HG03103 (cell line): ENCODE results near the gene CCPG1.

Experiments used
- ATAC-seq: cut with Tn5 transposase; IDR thresholded peaks from one replicate; pipeline ENCODE4 v1.9.1; 2021; ENCODE audit warnings: low read depth; ENCODE audit not compliant: unreplicated experiment

The CCPG1 gene

DNA sequence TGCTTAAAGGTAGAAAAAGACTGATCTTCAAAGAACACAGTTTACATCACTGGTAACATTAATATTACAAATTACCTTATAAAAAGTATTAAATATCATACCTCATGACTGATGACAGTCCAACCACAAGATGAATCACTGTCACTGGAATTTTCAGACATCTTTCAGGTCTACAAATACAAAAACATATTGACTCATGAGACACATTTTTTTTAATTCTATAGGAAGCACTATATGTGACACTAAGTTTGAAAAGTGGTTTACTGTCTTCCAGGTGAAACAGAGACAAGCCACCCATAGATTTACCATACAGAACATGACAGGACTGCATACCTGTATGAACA lies 18.9 kb downstream of the CCPG1 start:
- ATAC-seq, result no peak

DNA sequence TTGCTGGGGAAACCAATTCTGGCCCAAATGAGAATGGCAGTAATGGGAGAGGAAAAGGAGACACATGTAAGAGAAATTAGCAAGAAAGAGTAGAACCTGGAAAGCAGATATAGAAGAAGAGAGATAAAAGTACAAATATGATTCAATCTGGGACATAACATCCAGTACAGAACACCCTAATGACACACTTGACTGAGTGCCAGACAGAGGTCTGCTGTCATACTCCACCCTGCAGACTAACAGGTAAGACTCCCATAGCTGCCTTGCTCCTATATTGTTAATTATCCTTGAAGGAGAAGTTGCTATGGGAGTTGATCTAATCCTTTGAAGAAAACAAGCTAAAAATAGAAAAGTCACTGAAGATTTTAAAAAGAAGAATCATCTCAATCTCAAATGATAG lies 21.1 kb downstream of the CCPG1 start:
- no peak for ATAC-seq

GRCh38 chr15:55383687-55384086 lies 24.5 kb downstream of the CCPG1 start:
- no peak for ATAC-seq

DNA sequence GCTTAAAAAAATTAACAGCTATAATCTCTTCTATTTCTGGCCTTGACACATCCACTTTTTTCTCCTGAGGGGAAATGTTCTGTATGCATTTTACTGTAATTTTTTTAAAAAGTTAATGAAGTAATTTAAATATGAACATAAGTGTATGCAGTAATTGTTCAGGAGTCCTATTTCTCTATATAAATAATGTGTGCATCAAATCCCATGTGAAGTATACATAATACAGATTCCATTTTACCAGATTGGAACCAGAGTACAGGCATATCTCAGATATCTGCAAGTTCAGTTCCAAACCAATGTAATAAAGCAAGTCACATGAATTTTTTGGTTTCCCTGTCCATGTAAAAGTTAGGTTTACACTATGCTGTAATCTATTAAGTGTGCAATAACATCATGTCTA lies 26.6 kb downstream of the CCPG1 start:
- ATAC-seq, result no peak

GRCh38 chr15:55379095-55379494 lies 29.1 kb downstream of the CCPG1 start:
- no peak for ATAC-seq

- peak; percentile 52 for ATAC-seq
Observed at GRCh38 chr15:55372701-55373440, 35.3 kb downstream of the CCPG1 start.

DNA sequence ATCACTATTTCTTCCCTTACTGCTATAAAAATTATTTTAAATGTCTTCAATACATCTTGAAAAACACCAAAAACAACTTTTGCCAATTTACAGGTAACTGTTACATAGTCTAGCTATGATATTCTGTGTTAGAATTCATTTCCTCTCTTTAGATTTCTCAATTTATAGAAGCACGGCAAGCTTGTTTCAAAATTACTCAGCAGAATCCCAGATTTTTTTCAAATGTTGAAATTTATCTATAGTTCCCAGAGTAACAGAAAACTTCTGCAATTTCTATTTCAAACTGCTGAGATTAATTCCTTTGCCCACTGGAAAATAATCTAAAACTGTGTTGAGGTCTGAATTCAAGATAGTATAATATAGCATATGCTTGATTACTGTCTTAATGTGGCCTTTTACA lies 41.2 kb downstream of the CCPG1 start:
- ATAC-seq, result no peak

DNA sequence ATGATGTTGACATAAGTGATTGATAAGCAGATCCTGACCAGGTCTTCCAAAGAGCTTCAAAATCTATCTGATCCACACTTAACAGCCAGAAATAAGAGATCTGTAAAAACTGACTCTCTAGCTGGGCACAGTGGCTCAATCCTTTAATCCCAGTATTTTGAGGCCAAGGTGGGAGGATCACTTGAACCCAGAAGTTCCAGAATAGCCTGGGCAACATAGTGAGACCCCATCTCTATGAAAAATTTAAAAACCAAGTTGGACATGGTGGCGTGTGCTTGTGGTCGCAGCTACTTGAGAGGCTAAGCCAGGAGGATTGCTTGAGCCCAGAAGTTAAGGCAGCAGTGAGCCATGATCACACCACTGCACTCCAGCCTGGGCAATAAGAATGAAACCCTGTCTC lies 45.5 kb downstream of the CCPG1 start:
- ATAC-seq, result no peak

DNA sequence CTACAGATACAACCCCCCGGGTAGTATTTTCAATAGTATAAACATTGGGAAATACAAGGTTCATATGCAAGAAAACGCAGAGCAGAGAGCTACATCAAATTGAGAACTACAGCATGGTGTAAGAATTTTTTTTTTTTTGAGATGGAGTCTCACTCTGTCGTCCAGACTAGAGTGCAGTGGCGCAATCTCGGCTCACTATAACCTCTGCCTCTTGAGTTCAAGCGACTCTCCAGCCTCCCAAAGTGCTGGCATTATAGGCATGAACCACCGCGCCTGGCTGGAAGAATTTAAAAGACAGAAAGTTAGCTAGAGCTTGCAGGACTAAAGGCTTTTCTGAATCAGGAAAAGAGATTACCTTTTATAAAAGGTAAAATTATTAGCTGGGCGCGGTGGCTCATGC lies 47.1 kb downstream of the CCPG1 start:
- ATAC-seq, result no peak

DNA sequence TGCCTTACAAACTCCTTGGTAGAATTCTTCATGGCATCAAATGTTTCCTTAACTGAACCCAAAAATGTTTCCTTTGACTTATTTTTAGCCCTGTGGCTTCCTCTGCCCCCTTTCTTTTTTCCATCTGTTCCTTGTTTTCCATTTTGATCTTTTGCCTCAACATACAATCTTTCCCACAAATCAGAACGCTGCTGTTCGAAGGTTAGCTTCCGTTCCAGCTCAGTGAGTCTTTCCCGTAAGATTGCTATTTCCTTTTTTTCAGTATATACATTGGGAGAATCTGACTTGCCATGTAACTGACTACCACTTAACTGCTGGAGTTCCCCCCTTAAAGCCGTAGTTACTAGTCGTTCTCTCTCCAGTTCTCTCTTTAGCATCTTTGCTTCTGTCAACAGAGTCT lies 47.9 kb downstream of the CCPG1 start:
- no peak for ATAC-seq

- ATAC-seq, result no peak
Observed at GRCh38 chr15:55358471-55358870, 49.7 kb downstream of the CCPG1 start.

- no peak for ATAC-seq
Observed at GRCh38 chr15:55357774-55358173, 50.4 kb downstream of the CCPG1 start.

- ATAC-seq, result no peak
Observed at GRCh38 chr15:55356985-55357585, 51.1 kb downstream of the CCPG1 start.

DNA sequence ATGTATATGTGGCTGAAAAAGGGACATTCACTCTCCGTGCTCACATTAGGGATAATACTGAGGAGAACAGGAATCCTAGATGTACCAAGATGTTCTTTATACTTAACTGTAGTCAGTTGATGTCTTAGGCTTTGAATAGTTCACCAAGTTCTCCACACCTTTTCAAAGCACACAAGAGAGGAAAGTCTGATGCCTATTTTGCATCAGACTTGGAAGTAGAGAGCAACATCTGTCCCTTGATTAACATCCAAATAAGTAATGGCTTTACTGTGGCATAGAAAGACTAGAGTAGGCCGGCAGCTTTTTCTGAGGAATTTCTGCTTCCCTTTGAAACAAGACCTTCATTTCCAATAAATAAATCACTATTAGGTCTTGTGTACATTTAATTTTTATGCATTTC lies 55.1 kb downstream of the CCPG1 start:
- no peak for ATAC-seq

DNA sequence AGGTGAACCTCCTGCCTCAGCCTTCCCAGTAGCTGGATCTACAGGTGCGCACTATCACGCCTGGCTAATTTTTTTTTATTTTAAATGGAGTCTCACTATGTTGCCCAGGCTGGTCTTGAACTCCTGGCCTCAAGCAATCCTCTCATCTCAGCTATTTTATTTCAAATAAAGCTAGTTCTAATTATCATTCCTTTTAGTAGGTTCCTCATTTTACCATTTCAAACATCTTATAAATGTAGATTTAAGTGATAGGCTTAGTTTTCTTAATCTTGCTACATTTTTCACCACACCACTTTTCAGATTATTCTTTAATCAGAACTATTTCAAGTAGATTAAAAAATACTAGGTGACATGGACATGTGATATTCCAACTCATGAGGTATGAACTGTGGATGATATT lies 58.9 kb downstream of the CCPG1 start:
- ATAC-seq, result no peak

- no peak for ATAC-seq
Observed at GRCh38 chr15:55348281-55348778, 59.8 kb downstream of the CCPG1 start.

- ATAC-seq, result no peak
Observed at GRCh38 chr15:55344206-55344605, 64.0 kb downstream of the CCPG1 start.

GRCh38 chr15:55343168-55343567 lies 65.0 kb downstream of the CCPG1 start:
- no peak for ATAC-seq

GRCh38 chr15:55337160-55337559 lies 71.0 kb downstream of the CCPG1 start:
- ATAC-seq, result no peak

- ATAC-seq, result no peak
Observed at GRCh38 chr15:55334997-55335396, 73.2 kb downstream of the CCPG1 start.

DNA sequence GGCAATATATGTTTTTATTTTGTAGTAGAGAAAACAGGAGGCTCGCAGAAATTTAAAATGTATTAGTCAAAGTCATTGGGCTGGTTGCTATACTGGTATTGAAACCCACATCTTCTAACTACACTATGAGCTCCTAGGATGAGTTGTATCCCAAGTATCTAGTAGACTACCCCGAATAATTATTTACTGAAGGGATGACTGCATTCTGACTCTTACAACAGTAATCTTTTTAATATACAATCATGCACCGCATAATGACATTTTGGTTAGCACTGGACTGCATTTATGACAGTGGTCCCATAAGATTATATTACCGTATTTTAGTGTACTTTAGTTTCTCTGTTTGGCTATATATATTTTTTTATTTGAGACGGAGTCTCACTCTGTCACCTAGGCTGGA lies 73.8 kb downstream of the CCPG1 start:
- ATAC-seq, result no peak

GRCh38 chr15:55327387-55327786 lies 80.8 kb downstream of the CCPG1 start:
- no peak for ATAC-seq
